AG04450 (cell line): ENCODE data around the gene RPTOR. TPM values are rescaled to one million over a fixed set of nuclear protein-coding genes. Genes with fewer than 3 reads are reported as not detected.

Experiments
- CTCF ChIA-PET: fragments of 300-600, 350-600 bp; formaldehyde crosslinking; extraction: SDS; loops from one replicate; lab custom pipeline; 2022; ENCODE audit warnings: antibody characterized with exemption, inconsistent platforms; lab: Charles Lee
- POLR2A ChIA-PET: fragments of 350-600 bp; formaldehyde crosslinking; extraction: SDS; loops from one replicate; lab custom pipeline; 2021; ENCODE audit warnings: antibody characterized with exemption, inconsistent platforms; lab: Yijun Ruan, JAX
- DNase-seq: peaks from one replicate; pipeline ENCODE4 v3.0.0-alpha.2; 2011; ENCODE audit warnings: low read depth, low spot score
- H3K27ac ChIP-seq: one replicate; pipeline ENCODE4 v1.5.1; 2012; ENCODE audit warnings: low read depth, low read length, control low read depth
- H3K27me3 ChIP-seq: one replicate; pipeline ENCODE4 v1.6.0; 2012; ENCODE audit warnings: low read length; ENCODE audit not compliant: control insufficient read depth, insufficient read depth
- H3K4me3 ChIP-seq: 2 replicates; pipeline ENCODE4 v1.5.1; 2011; ENCODE audit warnings: mild to moderate bottlenecking, low read depth, low read length, control low read depth
- H3K9me3 ChIP-seq: 2 replicates; pipeline ENCODE4 v1.5.1; 2012; ENCODE audit warnings: low read length; ENCODE audit not compliant: control insufficient read depth, insufficient read depth
- polyA plus RNA-seq: library from polyadenylated mRNA; depleted of rRNA; stranded (reverse); fragments of >200 nt; gene quantifications from 2 replicates; pipeline ENCODE4 v1.2.3, GENCODE V29; 2011
- TF ChIP-seq, protein P1 (sequence below): IDR thresholded peaks from 2 replicates; pipeline ENCODE4 v1.5.1; 2011; ENCODE audit warnings: low read depth, low read length, control low read depth, inconsistent platforms

RPTOR gene
- polyA plus RNA-seq, 1 experiment = 6.2 TPM

DNA sequence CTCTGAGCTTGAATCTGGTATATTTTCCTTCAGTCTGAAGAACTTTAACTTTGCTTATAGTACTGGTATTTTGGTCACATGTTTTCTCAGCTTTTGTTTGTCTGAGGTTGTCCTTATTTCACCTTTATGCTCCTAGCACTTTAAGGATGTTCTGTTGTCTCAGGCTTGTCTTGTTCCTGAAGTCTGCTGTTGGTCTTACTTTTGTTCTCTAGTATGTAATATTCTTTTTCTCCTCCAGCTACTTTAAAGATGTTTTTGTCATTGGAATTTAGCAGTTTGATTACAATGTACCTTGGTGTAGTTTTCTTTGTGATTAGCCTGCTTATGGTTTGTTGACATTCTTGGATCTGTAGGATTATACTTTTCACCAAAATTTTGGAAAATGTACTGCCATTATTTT is 23.6 kb downstream of the RPTOR start:
- no peaks in the 10 kb centered on the region for H3K27me3 ChIP-seq
- no peak overlapping the region for H3K4me3 ChIP-seq
- no peak for DNase-seq
- no peak overlapping the region for H3K27ac ChIP-seq
- TF ChIP-seq, protein P1, sequence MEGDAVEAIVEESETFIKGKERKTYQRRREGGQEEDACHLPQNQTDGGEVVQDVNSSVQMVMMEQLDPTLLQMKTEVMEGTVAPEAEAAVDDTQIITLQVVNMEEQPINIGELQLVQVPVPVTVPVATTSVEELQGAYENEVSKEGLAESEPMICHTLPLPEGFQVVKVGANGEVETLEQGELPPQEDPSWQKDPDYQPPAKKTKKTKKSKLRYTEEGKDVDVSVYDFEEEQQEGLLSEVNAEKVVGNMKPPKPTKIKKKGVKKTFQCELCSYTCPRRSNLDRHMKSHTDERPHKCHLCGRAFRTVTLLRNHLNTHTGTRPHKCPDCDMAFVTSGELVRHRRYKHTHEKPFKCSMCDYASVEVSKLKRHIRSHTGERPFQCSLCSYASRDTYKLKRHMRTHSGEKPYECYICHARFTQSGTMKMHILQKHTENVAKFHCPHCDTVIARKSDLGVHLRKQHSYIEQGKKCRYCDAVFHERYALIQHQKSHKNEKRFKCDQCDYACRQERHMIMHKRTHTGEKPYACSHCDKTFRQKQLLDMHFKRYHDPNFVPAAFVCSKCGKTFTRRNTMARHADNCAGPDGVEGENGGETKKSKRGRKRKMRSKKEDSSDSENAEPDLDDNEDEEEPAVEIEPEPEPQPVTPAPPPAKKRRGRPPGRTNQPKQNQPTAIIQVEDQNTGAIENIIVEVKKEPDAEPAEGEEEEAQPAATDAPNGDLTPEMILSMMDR = no peak
- ChIA-PET POLR2A (no interaction called here), CTCF (interaction anchor here (0.9 to 2.1 kb wide), 2 partner anchors 141 to 144 kb away, joined by 3 to 6 read pairs; no protein-coding TSS in a partner anchor)
- peaks cover 4% of the 10 kb centered on the region for H3K9me3 ChIP-seq

DNA sequence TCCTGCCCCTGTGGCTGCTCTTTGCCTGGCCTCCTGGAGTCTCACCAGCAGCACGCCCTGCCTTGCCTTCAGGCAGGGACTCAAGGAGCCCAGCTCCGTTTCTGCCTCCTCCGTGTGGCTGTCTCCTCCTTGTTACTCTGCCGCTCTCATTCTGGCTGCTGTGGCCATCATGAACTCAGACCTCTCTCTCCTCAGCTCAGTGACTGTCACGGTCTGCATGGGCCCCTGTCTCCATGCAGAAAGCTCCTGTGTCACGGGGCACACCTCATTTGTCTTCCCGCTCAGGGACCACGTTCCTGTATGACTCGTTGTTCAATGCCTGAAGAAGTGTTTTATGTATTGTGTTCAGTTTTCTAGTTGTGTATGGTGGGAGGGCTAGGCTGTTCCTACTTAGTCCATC is 25.3 kb downstream of the RPTOR start:
- no peak overlapping the region for H3K27ac ChIP-seq
- TF ChIP-seq, protein P1 = no peak
- H3K4me3 ChIP-seq = no peak overlapping the region
- no peak for DNase-seq
- ChIA-PET POLR2A (no interaction called here), CTCF (no interaction called here)
- no peaks in the 10 kb centered on the region for H3K27me3 ChIP-seq
- H3K9me3 ChIP-seq = peaks cover 4% of the 10 kb centered on the region

DNA sequence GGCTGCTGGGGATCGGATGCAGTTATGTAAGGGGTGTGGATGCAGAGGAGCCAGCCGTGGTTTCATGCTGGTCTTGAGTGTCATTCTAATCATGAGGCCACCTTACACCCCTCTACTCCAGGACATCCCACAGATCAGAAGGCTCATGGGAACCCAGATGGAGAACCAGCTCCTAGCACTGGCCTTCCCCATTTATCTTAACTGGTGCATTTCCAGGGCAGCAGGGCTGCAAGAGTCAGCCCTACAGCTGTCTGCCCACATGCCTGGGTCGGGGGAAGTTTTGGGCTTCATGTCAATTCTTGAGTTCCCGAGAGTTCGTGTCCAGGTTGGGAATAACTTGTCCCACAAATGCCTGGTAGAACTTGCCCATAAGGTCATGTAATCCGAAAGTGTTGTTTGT is 29.1 kb downstream of the RPTOR start:
- TF ChIP-seq, protein P1 = no peak
- DNase-seq = no peak
- Histone ChIP-seq H3K27me3 (no peaks in the 10 kb centered on the region), H3K9me3 (peaks cover 4% of the 10 kb centered on the region), H3K27ac (no peak overlapping the region), H3K4me3 (no peak overlapping the region)
- ChIA-PET POLR2A (interaction anchor here (0.6 kb wide), 1 partner anchor 216 kb away, joined by 3 read pairs; no protein-coding TSS in a partner anchor), CTCF (interaction anchor here (0.9 to 3.5 kb wide), 4 partner anchors 11 to 237 kb away, joined by 3 to 28 read pairs (median 4); no protein-coding TSS in a partner anchor)

DNA sequence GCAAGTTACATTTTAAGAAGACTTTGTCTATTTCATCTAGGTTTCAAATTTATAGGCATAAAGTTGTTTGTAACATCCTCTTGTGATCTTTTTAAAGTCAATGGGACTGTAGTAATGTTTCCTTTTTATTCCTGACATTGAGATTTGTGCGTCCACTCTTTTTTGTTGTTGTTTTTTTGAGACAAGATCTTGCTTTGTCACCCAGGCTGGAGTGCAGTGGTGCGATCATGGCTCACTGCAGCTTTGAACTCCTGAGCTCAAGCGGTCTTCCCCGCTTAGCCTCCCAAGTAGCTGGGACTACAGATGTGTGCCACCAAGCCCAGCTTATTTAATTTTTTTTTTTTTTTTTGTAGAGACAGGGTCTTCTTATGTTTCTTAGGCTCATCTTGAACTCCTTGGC is 29.9 kb downstream of the RPTOR start:
- CTCF ChIA-PET = interaction anchor here (0.6 to 3.5 kb wide), 11 partner anchors 9 to 419 kb away, joined by 3 to 28 read pairs (median 4); no protein-coding TSS in a partner anchor
- TF ChIP-seq, protein P1 = no peak
- Histone ChIP-seq H3K27ac (no peak overlapping the region), H3K9me3 (peaks cover 4% of the 10 kb centered on the region), H3K27me3 (no peaks in the 10 kb centered on the region), H3K4me3 (no peak overlapping the region)
- POLR2A ChIA-PET = no interaction called here
- no peak for DNase-seq

DNA sequence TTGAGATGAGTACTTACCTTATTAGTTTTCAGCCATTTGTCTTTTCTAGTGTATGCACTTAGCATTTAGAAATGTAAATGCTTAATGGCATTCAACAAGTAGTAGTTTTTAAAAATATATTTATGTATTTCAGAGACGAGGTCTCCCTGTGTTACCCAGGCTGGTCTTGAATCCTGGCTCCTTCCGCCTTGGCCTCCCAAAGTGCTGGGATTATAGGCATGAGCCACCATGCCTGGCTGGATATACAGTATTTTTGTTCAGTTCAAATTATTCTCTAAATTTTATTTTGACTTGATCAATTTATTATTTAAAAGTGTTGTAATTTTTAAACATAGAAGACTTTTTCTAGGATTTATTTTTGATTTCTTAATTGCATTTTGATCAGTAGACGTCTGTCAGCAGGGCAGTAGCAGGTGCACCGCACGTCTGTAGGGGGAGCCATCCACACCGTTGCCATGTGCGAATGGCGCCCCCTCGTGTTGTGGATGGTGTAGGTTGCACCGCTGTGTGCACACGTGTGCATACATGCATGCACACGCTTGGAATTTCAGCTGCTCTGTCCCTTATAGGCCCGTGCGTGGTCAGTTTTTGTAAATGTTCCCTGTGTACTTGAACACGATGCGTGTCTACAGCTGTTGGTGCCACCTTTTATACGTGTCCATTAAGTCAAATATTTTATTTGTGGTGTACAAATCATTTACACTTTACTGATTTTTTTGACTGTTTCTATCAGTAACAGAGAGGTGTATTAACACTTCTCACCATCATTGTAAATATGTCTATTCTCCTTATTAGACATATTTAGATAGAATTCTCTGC is 30.6 kb downstream of the RPTOR start:
- no peak overlapping the region for H3K4me3 ChIP-seq
- DNase-seq = peak; percentile 65
- POLR2A ChIA-PET = interaction anchor here (0.7 kb wide), 1 partner anchor 11 kb away, joined by 3 read pairs; no protein-coding TSS in a partner anchor
- peaks cover 4% of the 10 kb centered on the region for H3K9me3 ChIP-seq
- TF ChIP-seq, protein P1 = peak; percentile 100
- CTCF ChIA-PET = interaction anchor here (0.5 to 3.5 kb wide), 30 partner anchors 9 to 324 kb away, joined by 3 to 28 read pairs (median 4); no protein-coding TSS in a partner anchor
- H3K27ac ChIP-seq = no peak overlapping the region
- H3K27me3 ChIP-seq = no peaks in the 10 kb centered on the region
